ENCODE results near the gene ASB12. TPM values are rescaled to one million over a fixed set of nuclear protein-coding genes. Genes with fewer than 3 reads are reported as not detected.

Gene ASB12
- total and polyA plus RNA-seq, 10 of the 15 experiments (the other 5 are each of a cell fraction or from before 2014, with no cell fraction given) = 0.07 to 0.35 (median 0.14) TPM; not detected in 6

DNA sequence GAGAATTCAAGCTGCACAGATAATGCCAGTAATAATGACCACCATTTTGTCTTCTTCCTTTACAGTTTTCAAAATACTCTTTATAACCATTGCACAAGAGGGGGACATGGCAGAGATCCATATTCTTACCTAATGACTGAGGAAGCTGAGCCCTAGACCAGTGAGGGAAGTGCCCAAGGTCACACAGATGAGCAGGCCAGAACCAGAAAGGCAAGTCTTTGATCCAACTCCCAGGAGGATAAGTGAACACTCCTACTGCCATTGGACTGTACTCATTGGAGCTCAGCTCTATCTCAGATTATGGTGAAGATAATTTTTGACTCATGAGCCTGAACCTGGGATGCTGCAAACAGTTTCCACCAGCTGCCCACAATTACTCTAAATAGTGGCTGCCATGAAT lies 53.5 kb downstream of the ASB12 start:
- H3K79me2 ChIP-seq (ENCODE audit: control insufficient read depth, insufficient read depth, low read length) = no peaks in the 10 kb centered on the region
- ChIA-PET SMC1A (ENCODE audit: uncharacterized antibody, unreplicated experiment) (no interaction called here), POLR2A (no interaction called here), CTCF (interaction anchor here (1.1 kb wide), 1 partner anchor 105 kb away, joined by 3 read pairs; no protein-coding TSS in a partner anchor), RAD21 (ENCODE audit: unreplicated experiment) (no interaction called here)
- no peaks in the 10 kb centered on the region for H3K4me1 ChIP-seq (ENCODE audit: control insufficient read depth, insufficient read depth, low read length)
- no peaks in the 10 kb centered on the region for H3K27me3 ChIP-seq (replicated peaks in 1 of 2; ENCODE audit: control insufficient read depth in 2 of 2, insufficient read depth in 2 of 2, low read length in 1 of 2)
- no peaks in the 10 kb centered on the region for H4K20me1 ChIP-seq (ENCODE audit: control insufficient read depth, insufficient read depth)
- H3K9me3 ChIP-seq (replicated peaks; ENCODE audit: control insufficient read depth, insufficient read depth, low read length) = no peaks in the 10 kb centered on the region
- no peak overlapping the region for H2AFZ ChIP-seq (ENCODE audit: control insufficient read depth, low read depth, low read length)
- TF ChIP-seq, protein P1, sequence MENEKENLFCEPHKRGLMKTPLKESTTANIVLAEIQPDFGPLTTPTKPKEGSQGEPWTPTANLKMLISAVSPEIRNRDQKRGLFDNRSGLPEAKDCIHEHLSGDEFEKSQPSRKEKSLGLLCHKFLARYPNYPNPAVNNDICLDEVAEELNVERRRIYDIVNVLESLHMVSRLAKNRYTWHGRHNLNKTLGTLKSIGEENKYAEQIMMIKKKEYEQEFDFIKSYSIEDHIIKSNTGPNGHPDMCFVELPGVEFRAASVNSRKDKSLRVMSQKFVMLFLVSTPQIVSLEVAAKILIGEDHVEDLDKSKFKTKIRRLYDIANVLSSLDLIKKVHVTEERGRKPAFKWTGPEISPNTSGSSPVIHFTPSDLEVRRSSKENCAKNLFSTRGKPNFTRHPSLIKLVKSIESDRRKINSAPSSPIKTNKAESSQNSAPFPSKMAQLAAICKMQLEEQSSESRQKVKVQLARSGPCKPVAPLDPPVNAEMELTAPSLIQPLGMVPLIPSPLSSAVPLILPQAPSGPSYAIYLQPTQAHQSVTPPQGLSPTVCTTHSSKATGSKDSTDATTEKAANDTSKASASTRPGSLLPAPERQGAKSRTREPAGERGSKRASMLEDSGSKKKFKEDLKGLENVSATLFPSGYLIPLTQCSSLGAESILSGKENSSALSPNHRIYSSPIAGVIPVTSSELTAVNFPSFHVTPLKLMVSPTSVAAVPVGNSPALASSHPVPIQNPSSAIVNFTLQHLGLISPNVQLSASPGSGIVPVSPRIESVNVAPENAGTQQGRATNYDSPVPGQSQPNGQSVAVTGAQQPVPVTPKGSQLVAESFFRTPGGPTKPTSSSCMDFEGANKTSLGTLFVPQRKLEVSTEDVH (IDR thresholded peaks at IDR 0.05; ENCODE audit: low read depth, partially characterized antibody) = no peak
- TF ChIP-seq STAT3 (IDR thresholded peaks at IDR 0.05; ENCODE audit: low read depth, low read length) = no peak
- TF ChIP-seq JUNB (IDR thresholded peaks at IDR 0.05) = no peak
- TF ChIP-seq, protein P2, sequence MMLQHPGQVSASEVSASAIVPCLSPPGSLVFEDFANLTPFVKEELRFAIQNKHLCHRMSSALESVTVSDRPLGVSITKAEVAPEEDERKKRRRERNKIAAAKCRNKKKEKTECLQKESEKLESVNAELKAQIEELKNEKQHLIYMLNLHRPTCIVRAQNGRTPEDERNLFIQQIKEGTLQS (IDR thresholded peaks at IDR 0.05; ENCODE audit: borderline replicate concordance, extremely low read depth, low read depth, low read length) = no peak
- no peak for TF ChIP-seq NFIC (IDR thresholded peaks at IDR 0.05; ENCODE audit: low read depth, low read length)
- no peak for TF ChIP-seq CREM (IDR thresholded peaks at IDR 0.05; ENCODE audit: low read depth)
- TF ChIP-seq, protein P3, sequence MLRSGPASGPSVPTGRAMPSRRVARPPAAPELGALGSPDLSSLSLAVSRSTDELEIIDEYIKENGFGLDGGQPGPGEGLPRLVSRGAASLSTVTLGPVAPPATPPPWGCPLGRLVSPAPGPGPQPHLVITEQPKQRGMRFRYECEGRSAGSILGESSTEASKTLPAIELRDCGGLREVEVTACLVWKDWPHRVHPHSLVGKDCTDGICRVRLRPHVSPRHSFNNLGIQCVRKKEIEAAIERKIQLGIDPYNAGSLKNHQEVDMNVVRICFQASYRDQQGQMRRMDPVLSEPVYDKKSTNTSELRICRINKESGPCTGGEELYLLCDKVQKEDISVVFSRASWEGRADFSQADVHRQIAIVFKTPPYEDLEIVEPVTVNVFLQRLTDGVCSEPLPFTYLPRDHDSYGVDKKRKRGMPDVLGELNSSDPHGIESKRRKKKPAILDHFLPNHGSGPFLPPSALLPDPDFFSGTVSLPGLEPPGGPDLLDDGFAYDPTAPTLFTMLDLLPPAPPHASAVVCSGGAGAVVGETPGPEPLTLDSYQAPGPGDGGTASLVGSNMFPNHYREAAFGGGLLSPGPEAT (IDR thresholded peaks at IDR 0.05; ENCODE audit: low read depth) = no peak
- TF ChIP-seq CHD4 (IDR thresholded peaks at IDR 0.05) = no peak
- TF ChIP-seq, protein P4, sequence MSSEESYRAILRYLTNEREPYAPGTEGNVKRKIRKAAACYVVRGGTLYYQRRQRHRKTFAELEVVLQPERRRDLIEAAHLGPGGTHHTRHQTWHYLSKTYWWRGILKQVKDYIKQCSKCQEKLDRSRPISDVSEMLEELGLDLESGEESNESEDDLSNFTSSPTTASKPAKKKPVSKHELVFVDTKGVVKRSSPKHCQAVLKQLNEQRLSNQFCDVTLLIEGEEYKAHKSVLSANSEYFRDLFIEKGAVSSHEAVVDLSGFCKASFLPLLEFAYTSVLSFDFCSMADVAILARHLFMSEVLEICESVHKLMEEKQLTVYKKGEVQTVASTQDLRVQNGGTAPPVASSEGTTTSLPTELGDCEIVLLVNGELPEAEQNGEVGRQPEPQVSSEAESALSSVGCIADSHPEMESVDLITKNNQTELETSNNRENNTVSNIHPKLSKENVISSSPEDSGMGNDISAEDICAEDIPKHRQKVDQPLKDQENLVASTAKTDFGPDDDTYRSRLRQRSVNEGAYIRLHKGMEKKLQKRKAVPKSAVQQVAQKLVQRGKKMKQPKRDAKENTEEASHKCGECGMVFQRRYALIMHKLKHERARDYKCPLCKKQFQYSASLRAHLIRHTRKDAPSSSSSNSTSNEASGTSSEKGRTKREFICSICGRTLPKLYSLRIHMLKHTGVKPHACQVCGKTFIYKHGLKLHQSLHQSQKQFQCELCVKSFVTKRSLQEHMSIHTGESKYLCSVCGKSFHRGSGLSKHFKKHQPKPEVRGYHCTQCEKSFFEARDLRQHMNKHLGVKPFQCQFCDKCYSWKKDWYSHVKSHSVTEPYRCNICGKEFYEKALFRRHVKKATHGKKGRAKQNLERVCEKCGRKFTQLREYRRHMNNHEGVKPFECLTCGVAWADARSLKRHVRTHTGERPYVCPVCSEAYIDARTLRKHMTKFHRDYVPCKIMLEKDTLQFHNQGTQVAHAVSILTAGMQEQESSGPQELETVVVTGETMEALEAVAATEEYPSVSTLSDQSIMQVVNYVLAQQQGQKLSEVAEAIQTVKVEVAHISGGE (CRISPR knock-in tag; IDR thresholded peaks at IDR 0.05) = no peak
- H3K4me2 ChIP-seq (ENCODE audit: control insufficient read depth, insufficient read depth) = no peak overlapping the region
- H3K9ac ChIP-seq (ENCODE audit: control insufficient read depth, insufficient read depth, low read length) = no peak overlapping the region
- FAIRE-seq = no peak
- in situ Hi-C loops (cut with MboI) = no loop called here
- BruUV-seq (replicated peaks) = no TSS peak
- H3K36me3 ChIP-seq (ENCODE audit: control insufficient read depth in 2 of 2, insufficient read depth in 2 of 2, low read length in 1 of 2) = no peaks in the 10 kb centered on the region
- intact Hi-C loops (cut with micrococcal nuclease; ENCODE audit: unreplicated experiment) = no loop called here
- ATAC-seq = no peak
- no peak for DNase-seq (ENCODE audit: low read depth, low spot score)
- H3K27ac ChIP-seq (ENCODE audit: control insufficient read depth, insufficient read depth) = no peak overlapping the region
- H3K4me3 ChIP-seq = no peak overlapping the region

All from GM12878 (cell line).